Lower lobe of right lung (tissue), 2 donors: ENCODE data around the gene LPIN3. TPM values are rescaled to one million over a fixed set of nuclear protein-coding genes. Genes with fewer than 3 reads are reported as not detected.

Experiments used
- ATAC-seq, 2 donors: fragments of 200-7000 bp; cut with Tn5 transposase; one replicate each; pipeline ENCODE4 v1.9.1; 2020 to 2022; ENCODE audit warnings: mild to moderate bottlenecking in 2 of 2, moderate library complexity in 2 of 2
- DNase-seq: peaks from one replicate; pipeline ENCODE4 v3.0.0-alpha.2; 2020
- H3K27ac ChIP-seq: fragments of 200-600 bp; one replicate; pipeline ENCODE4 v1.8.0; 2022
- H3K27me3 ChIP-seq: fragments of 200-600 bp; one replicate; pipeline ENCODE4 v1.8.0; 2022; ENCODE audit warnings: low read depth
- H3K36me3 ChIP-seq: fragments of 200-600 bp; one replicate; pipeline ENCODE4 v1.8.0; 2022; ENCODE audit warnings: mild to moderate bottlenecking
- H3K4me1 ChIP-seq: fragments of 200-600 bp; one replicate; pipeline ENCODE4 v1.8.0; 2022
- H3K4me3 ChIP-seq: fragments of 200-600 bp; one replicate; pipeline ENCODE4 v1.8.0; 2022; ENCODE audit warnings: mild to moderate bottlenecking
- H3K9me3 ChIP-seq: fragments of 200-600 bp; one replicate; pipeline ENCODE4 v1.8.0; 2022
- CTCF ChIP-seq: fragments of 200-600 bp; IDR thresholded peaks from one replicate; pipeline ENCODE4 v1.8.0; 2022; ENCODE audit warnings: antibody characterized with exemption, mild to moderate bottlenecking
- intact Hi-C: fragments of 100-400 bp; cut with DNase I; formaldehyde crosslinking; loops from one replicate; pipeline ENCODE4 v1.11.0; 2022
- long read RNA-seq: library from polyadenylated mRNA; unstranded; transcript quantifications from one replicate; pipeline ENCODE4 v2.0.0, GENCODE V29; 2021
- total RNA-seq: library from RNA; stranded (reverse); fragmentation: NEBNext Ultra II Directional; extraction: Animal tissue kit (Norgen Biotek cat#: 25700); gene quantifications from one replicate; pipeline ENCODE4 v1.2.1, GENCODE V29; 2021
- donor health status: DM: no; HTN: yes; CAD: no; lungs with severe emphysema.

Gene LPIN3, protein sequence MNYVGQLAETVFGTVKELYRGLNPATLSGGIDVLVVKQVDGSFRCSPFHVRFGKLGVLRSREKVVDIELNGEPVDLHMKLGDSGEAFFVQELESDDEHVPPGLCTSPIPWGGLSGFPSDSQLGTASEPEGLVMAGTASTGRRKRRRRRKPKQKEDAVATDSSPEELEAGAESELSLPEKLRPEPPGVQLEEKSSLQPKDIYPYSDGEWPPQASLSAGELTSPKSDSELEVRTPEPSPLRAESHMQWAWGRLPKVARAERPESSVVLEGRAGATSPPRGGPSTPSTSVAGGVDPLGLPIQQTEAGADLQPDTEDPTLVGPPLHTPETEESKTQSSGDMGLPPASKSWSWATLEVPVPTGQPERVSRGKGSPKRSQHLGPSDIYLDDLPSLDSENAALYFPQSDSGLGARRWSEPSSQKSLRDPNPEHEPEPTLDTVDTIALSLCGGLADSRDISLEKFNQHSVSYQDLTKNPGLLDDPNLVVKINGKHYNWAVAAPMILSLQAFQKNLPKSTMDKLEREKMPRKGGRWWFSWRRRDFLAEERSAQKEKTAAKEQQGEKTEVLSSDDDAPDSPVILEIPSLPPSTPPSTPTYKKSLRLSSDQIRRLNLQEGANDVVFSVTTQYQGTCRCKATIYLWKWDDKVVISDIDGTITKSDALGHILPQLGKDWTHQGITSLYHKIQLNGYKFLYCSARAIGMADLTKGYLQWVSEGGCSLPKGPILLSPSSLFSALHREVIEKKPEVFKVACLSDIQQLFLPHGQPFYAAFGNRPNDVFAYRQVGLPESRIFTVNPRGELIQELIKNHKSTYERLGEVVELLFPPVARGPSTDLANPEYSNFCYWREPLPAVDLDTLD
- 16.3 TPM for total RNA-seq
- long read RNA-seq, partial matches to known transcripts: 2 of 10 reads
- long read RNA-seq, other reads (novel, unspliced or antisense): 7 of 10 reads

GRCh38 chr20:41340327-41341055 lies at the start of gene LPIN3:
TSS of gene LPIN3 (plus strand) at chr20:41340821. CDS start at chr20:41345804, 4,983 bp downstream.
- no peaks in the 10 kb centered on the region for H3K9me3 ChIP-seq
- intact Hi-C loops: no loop called here
- no peak for TF ChIP-seq CTCF
- H3K36me3 ChIP-seq: no peaks in the 10 kb centered on the region
- H3K27ac ChIP-seq: peak within 1 kb of the TSS; percentile 79
- peaks cover 22% of the 10 kb centered on the region for H3K4me1 ChIP-seq
- DNase-seq (peak; percentile 90), ATAC-seq (peak; percentile 96 to 97)
- peak within 1 kb of the TSS; percentile 59 for H3K4me3 ChIP-seq
- no peaks in the 10 kb centered on the region for H3K27me3 ChIP-seq

DNA sequence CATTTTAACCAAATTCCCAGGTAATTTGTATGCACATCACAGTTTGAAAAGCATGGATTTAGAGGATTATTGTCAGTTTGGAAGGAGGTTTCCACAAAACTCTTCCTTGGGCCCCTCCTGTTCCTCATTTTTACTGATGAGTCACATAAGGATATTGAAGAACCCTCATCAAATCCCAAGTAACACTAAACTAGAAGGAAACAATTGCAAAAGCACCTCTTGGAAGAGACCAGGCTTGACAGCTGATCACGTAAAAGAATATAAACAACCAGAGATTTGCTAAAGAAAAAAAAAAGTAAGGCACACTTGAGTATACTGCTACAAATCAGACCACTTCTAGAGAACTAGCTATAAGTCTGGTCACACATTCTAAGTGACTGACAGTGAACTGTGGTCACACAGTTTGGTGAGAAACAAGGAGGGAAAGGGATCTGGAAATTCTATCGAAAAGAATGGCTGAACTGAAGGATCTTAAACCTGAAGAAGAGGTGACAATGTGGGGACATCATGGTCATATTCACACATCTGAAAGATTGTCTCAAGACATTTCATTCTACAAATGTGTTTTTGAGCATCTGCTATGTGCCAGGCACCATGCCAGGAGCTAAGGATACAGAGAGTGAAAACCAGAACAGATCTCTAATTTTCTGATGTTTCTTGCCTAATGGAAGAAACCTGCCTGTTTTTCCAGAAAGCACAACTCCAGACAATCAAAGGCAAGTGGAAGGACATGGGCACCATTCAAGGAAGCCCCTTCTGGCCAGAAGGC lies 47.2 kb upstream of the LPIN3 start:
- H3K27me3 ChIP-seq: no peaks in the 10 kb centered on the region
- no peaks in the 10 kb centered on the region for H3K9me3 ChIP-seq
- intact Hi-C loops: no loop called here
- DNase-seq (no peak), ATAC-seq (no peak)
- no peak for TF ChIP-seq CTCF
- no peak overlapping the region for H3K4me3 ChIP-seq
- H3K36me3 ChIP-seq: no peaks in the 10 kb centered on the region
- no peak overlapping the region for H3K27ac ChIP-seq
- peaks cover 15% of the 10 kb centered on the region for H3K4me1 ChIP-seq

- no peak for TF ChIP-seq CTCF
- Histone ChIP-seq H3K27me3 (no peaks in the 10 kb centered on the region), H3K27ac (no peak overlapping the region), H3K4me3 (no peak overlapping the region), H3K36me3 (no peaks in the 10 kb centered on the region), H3K4me1 (peaks cover 9% of the 10 kb centered on the region), H3K9me3 (no peaks in the 10 kb centered on the region)
- intact Hi-C loops: no loop called here
- no peak for ATAC-seq
- no peak for DNase-seq
Observed at GRCh38 chr20:41299899-41300298, 40.7 kb upstream of the LPIN3 start.

GRCh38 chr20:41300383-41300782 lies 40.2 kb upstream of the LPIN3 start:
- no peak overlapping the region for H3K4me3 ChIP-seq
- DNase-seq: no peak
- H3K36me3 ChIP-seq: no peaks in the 10 kb centered on the region
- intact Hi-C loops: no loop called here
- H3K9me3 ChIP-seq: no peaks in the 10 kb centered on the region
- no peaks in the 10 kb centered on the region for H3K27me3 ChIP-seq
- peaks cover 9% of the 10 kb centered on the region for H3K4me1 ChIP-seq
- H3K27ac ChIP-seq: no peak overlapping the region
- no peak for ATAC-seq
- TF ChIP-seq CTCF: no peak
